CD4-positive, CD25-positive, alpha-beta regulatory T cell (primary cell): ENCODE results near the gene CD81. TPM values are rescaled to one million over a fixed set of nuclear protein-coding genes. Genes with fewer than 3 reads are reported as not detected.
A peak's percentile ranks its signal among the peaks of the same experiment; 100 is the strongest.

ENCODE experiments used
- ATAC-seq, 2 donors: fragments of 150-1000 bp; cut with Tn5 transposase; one replicate each; pipeline ENCODE4 v1.10.0; 2021; ENCODE audit warnings: low read depth in 2 of 2, moderate number of reproducible peaks in 2 of 2, moderate library complexity in 1 of 2
- DNase-seq, 3 donors: peaks; one replicate each; pipeline versions ENCODE4 v3.0.0 to v3.0.0-alpha.2; 2012 to 2022; ENCODE audit warnings: mixed read lengths in 1 of 3
- H3K27ac ChIP-seq: one replicate; pipeline ENCODE4 v1.7.0; 2013; ENCODE audit warnings: mild to moderate bottlenecking, low read length; ENCODE audit not compliant: insufficient read depth, poor library complexity, severe bottlenecking
- H3K27me3 ChIP-seq: one replicate; pipeline ENCODE4 v1.7.0; 2013; ENCODE audit warnings: low read length; ENCODE audit not compliant: control insufficient read depth, insufficient read depth
- H3K36me3 ChIP-seq: one replicate; pipeline ENCODE4 v1.7.0; 2013; ENCODE audit warnings: mild to moderate bottlenecking, low read length, moderate library complexity; ENCODE audit not compliant: control insufficient read depth, insufficient read depth
- H3K4me1 ChIP-seq: 2 replicates; pipeline ENCODE4 v1.7.0; 2013; ENCODE audit warnings: mild to moderate bottlenecking, low read length; ENCODE audit not compliant: insufficient read depth, control insufficient read depth, poor library complexity, severe bottlenecking
- H3K4me3 ChIP-seq: one replicate; pipeline ENCODE4 v1.7.0; 2013; ENCODE audit warnings: low read depth, mild to moderate bottlenecking, low read length, moderate library complexity
- H3K9me3 ChIP-seq, 2 experiments: 1 replicate in 1 of 2; 2 replicates in 1 of 2; pipeline ENCODE4 v1.7.0; 2013; ENCODE audit warnings: low read length in 2 of 2, mild to moderate bottlenecking in 1 of 2, moderate library complexity in 1 of 2; ENCODE audit not compliant: control insufficient read depth in 2 of 2
- H3K27ac Mint-ChIP-seq, 3 donors: one replicate each; pipeline ENCODE4 v1.8.0; 2020 to 2022; ENCODE audit warnings: mild to moderate bottlenecking in 3 of 3, mixed read lengths in 3 of 3, moderate library complexity in 2 of 3
- H3K27me3 Mint-ChIP-seq: one replicate; pipeline ENCODE4 v1.8.0; 2022; ENCODE audit warnings: mild to moderate bottlenecking, mixed read lengths
- H3K36me3 Mint-ChIP-seq: one replicate; pipeline ENCODE4 v1.8.0; 2020; ENCODE audit warnings: mixed read lengths
- H3K4me1 Mint-ChIP-seq, 4 donors: one replicate each; pipeline ENCODE4 v1.8.0; 2020 to 2022; ENCODE audit warnings: mixed read lengths in 4 of 4, mild to moderate bottlenecking in 1 of 4
- H3K4me3 Mint-ChIP-seq, 4 donors: one replicate each; pipeline ENCODE4 v1.8.0; 2020 to 2022; ENCODE audit warnings: mild to moderate bottlenecking in 4 of 4, mixed read lengths in 4 of 4, moderate library complexity in 3 of 4
- H3K9me3 Mint-ChIP-seq, 7 donors: one replicate each; pipeline ENCODE4 v1.8.0; 2020 to 2022; ENCODE audit warnings: mixed read lengths in 7 of 7, mild to moderate bottlenecking in 3 of 7, moderate library complexity in 2 of 7
- polyA plus RNA-seq, 4 donors: library from polyadenylated mRNA; unstranded; fragments of 300-500 nt; fragmentation: Illumina TruSeq; gene quantifications; one replicate each; pipeline ENCODE4 v1.2.3, GENCODE V29; 2021
- total RNA-seq: library from RNA; stranded (reverse); gene quantifications from one replicate; pipeline ENCODE4 v1.2.3, GENCODE V29; 2022

Gene CD81
- total and polyA plus RNA-seq, 5 donors from 2014 or later: 13.2 to 156 (median 17.1) TPM

DNA sequence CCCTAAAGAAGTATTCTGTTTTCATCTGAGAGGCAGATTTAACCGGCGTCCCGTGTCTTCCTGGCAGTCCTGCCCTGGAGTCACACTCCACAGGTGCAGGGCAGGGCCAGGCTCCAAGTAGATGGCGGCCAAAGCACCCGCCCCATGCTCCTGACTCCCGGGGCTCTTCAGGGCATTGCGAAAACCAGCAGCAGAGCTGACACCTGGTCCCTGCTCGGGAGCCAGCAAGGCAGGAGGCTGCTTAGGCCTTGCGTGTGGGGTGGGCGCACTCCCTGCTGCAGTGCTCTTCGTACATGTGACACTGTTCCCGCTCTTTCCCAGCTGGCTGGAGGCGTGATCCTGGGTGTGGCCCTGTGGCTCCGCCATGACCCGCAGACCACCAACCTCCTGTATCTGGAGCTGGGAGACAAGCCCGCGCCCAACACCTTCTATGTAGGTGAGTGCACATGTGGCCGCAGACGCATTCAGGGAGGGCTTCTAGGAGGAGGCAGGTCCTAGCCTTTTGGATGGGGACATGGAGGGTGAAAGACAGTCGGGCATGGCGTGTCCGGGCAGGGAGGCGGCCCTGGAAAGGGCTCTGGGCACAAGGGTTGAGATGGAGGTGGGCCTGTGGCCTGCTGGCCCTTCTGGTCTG lies 13.1 kb downstream of the CD81 start:
- H3K36me3 ChIP-seq: no peaks in the 10 kb centered on the region
- no peak overlapping the region for H3K4me3 ChIP-seq
- H3K27me3 ChIP-seq: no peaks in the 10 kb centered on the region
- Mint-ChIP-seq H3K4me1 (peaks cover 0 to 39% (median 10%) of the 10 kb centered on the region in 4 donors), H3K36me3 (no peaks in the 10 kb centered on the region), H3K4me3 (peak overlapping the region in 1 of 4 donors; percentile 62), H3K9me3 (peaks cover 0 to 1% (median 0%) of the 10 kb centered on the region in 7 donors), H3K27ac (peak overlapping the region in 1 of 3 donors; percentile 48), H3K27me3 (no peaks in the 10 kb centered on the region)
- H3K4me1 ChIP-seq: peaks cover 26% of the 10 kb centered on the region
- DNase-seq (no peak), ATAC-seq (no peak)
- H3K27ac ChIP-seq: no peak overlapping the region
- H3K9me3 ChIP-seq: no peaks in the 10 kb centered on the region

DNA sequence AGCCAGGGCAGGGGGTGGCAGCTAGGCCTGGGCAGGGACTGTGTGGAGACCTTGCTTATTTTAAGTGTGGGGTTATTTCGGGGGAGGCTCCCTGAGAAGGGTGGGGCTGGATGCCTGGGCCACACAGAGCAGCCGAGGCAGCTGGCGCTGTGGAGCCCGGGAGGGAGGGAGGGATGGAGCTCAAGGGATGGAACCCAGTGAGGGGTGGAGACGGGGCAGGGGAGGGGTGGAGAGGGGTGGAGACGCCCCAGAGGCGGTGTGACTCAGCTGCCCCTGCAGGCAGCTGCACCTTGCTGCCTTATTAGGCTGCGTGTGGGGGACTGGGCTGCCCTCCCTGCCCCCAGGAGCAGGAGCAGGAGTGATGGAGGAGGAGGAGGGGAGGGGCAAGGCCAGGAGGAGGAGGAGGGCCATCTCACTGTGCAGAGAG lies 13.6 kb downstream of the CD81 start:
- H3K36me3 ChIP-seq: no peaks in the 10 kb centered on the region
- H3K4me1 ChIP-seq: peaks cover 24% of the 10 kb centered on the region
- no peak overlapping the region for H3K4me3 ChIP-seq
- ATAC-seq (no peak), DNase-seq (no peak)
- no peaks in the 10 kb centered on the region for H3K36me3 Mint-ChIP-seq
- peaks cover 0 to 34% (median 7%) of the 10 kb centered on the region in 4 donors for H3K4me1 Mint-ChIP-seq
- peaks cover 0 to 1% (median 0%) of the 10 kb centered on the region in 7 donors for H3K9me3 Mint-ChIP-seq
- H3K27ac ChIP-seq: no peak overlapping the region
- H3K4me3 Mint-ChIP-seq: peak overlapping the region in 1 of 4 donors; percentile 30
- no peaks in the 10 kb centered on the region for H3K27me3 ChIP-seq
- peak overlapping the region in 1 of 3 donors; percentile 14 for H3K27ac Mint-ChIP-seq
- no peaks in the 10 kb centered on the region for H3K9me3 ChIP-seq
- H3K27me3 Mint-ChIP-seq: no peaks in the 10 kb centered on the region

DNA sequence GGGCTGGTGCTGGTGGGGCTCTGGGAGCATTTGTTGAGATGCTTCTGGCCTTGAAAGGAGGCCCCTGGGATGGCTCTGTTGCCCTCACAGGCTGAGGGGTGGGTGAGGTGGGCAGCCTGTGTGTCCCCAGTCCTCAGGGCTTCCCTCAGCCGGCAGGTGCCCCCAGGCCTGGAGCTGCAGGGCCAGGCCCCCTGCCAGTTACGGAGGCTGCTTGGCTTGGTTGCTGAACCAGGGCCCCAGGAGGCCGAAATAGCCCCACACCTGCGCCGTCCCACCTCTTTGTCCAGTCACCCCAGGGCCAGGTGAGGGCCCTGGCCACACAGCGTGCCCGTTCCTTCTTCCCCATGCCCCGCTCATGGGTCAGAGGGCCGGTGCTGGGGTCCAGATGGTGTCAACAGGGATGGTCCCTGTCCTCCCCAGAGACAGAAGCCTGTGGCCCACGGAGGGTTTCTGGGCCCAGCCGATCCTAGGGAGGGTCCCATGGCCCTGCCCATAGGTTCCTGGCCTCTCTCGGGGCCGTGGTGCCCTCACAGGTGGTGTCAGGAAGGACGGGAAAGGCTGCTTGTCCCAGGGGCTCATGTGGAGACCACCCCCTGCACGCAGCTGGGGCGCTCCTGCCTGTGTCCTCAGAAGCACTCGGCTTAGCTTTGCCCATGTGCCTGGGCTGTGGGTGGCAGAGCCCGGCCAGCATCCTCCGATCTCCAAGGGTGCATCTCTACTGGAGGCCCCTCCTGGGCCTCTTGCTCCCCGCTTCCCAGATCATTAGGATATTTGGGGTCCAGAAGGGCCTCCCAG lies 14.3 kb downstream of the CD81 start:
- H3K27ac Mint-ChIP-seq: no peak overlapping the region
- ATAC-seq (no peak), DNase-seq (no peak)
- H3K4me1 Mint-ChIP-seq: peaks cover 0 to 28% (median 2%) of the 10 kb centered on the region in 4 donors
- H3K36me3 Mint-ChIP-seq: no peaks in the 10 kb centered on the region
- H3K36me3 ChIP-seq: peaks cover 2% of the 10 kb centered on the region
- no peaks in the 10 kb centered on the region for H3K9me3 Mint-ChIP-seq
- no peaks in the 10 kb centered on the region for H3K27me3 ChIP-seq
- no peaks in the 10 kb centered on the region for H3K9me3 ChIP-seq
- no peak overlapping the region for H3K4me3 ChIP-seq
- no peaks in the 10 kb centered on the region for H3K27me3 Mint-ChIP-seq
- no peak overlapping the region for H3K4me3 Mint-ChIP-seq
- peaks cover 17% of the 10 kb centered on the region for H3K4me1 ChIP-seq
- no peak overlapping the region for H3K27ac ChIP-seq

DNA sequence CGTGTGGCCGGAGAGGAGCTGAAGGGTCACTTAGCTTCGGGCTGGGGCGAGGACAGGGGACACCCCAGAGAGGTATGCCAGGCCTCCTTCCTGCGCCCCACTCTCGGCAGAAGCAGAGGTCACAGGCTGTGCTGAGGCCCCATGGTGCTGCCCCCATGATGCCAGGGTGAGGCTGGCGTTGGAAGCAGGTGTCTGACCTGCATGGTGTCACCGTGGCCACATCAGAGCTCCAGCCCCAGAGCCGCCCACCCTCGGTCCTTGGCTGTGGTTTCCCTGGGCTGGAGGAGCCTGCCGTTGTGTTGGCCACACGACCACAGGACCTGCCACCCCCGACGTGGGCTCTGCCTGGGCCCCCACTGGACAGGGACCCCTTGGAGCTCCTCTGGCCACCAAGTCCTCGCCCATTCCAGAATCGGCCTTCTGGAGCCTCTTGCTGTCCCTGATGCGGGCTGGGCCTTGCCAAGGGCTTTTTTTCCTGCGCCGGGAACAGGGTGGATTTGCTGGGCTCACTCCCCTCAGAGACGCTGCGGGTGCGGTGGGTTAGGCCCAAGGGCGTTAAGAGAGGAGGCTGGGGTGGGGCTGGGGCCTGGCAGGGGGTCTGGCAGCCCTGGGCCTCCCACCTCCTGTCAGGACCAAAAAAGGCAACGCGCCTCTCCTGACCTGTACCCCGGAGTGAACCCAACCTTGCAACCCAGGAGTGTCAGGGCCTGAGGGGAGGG lies 15.3 kb downstream of the CD81 start:
- Histone ChIP-seq H3K4me3 (no peak overlapping the region), H3K4me1 (peaks cover 7% of the 10 kb centered on the region), H3K27ac (no peak overlapping the region), H3K9me3 (no peaks in the 10 kb centered on the region), H3K27me3 (no peaks in the 10 kb centered on the region), H3K36me3 (peaks cover 2% of the 10 kb centered on the region)
- Mint-ChIP-seq H3K4me3 (no peak overlapping the region), H3K4me1 (peaks cover 0 to 20% (median 2%) of the 10 kb centered on the region in 4 donors), H3K27ac (no peak overlapping the region), H3K36me3 (peaks cover 3% of the 10 kb centered on the region), H3K9me3 (no peaks in the 10 kb centered on the region), H3K27me3 (no peaks in the 10 kb centered on the region)
- ATAC-seq (no peak), DNase-seq (no peak)

DNA sequence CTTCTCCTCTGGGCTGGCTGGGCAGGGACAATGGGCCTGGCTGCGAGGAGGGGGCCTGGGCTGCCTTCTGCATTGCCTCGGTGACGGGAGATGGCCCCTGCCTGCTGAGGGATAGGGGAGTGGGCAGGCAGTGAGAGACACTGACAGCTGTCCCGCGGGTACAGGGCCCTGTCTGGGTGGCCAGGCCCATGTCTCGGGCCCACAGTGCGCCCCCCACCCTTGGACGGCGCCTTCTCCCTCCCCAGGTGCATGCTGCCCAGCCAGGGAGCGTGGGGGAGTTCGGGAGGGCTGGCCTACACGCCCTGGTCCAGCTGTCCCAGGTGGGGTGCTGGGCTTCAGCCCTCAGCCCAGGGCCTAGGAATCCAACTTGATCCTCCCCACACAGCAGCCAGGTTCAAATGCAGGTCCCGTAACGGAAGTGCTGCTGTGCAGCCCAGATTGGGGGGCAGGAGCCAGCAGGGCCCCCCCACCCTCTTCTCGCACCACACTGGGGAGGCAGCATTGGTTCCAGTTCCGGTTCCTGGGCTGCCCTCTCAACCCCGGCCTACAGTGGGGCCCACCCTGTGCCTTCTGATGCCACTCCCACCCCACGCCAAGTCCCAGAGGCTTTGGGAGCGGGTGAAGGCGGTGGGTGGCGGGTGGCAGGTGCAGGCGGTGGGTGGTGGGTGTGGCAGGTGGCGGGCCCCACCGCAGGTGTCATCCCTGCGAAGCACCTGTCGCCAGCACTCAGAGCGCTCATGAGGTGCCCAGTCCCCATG lies 16.2 kb downstream of the CD81 start:
- H3K9me3 ChIP-seq: no peaks in the 10 kb centered on the region
- Mint-ChIP-seq H3K4me3 (no peak overlapping the region), H3K27me3 (no peaks in the 10 kb centered on the region), H3K9me3 (no peaks in the 10 kb centered on the region), H3K27ac (no peak overlapping the region), H3K4me1 (peaks cover 0 to 15% (median 4%) of the 10 kb centered on the region in 4 donors), H3K36me3 (peaks cover 3% of the 10 kb centered on the region)
- DNase-seq (no peak), ATAC-seq (no peak)
- H3K4me3 ChIP-seq: no peak overlapping the region
- H3K27ac ChIP-seq: no peak overlapping the region
- no peaks in the 10 kb centered on the region for H3K27me3 ChIP-seq
- H3K4me1 ChIP-seq: peaks cover 4% of the 10 kb centered on the region
- peaks cover 2% of the 10 kb centered on the region for H3K36me3 ChIP-seq

DNA sequence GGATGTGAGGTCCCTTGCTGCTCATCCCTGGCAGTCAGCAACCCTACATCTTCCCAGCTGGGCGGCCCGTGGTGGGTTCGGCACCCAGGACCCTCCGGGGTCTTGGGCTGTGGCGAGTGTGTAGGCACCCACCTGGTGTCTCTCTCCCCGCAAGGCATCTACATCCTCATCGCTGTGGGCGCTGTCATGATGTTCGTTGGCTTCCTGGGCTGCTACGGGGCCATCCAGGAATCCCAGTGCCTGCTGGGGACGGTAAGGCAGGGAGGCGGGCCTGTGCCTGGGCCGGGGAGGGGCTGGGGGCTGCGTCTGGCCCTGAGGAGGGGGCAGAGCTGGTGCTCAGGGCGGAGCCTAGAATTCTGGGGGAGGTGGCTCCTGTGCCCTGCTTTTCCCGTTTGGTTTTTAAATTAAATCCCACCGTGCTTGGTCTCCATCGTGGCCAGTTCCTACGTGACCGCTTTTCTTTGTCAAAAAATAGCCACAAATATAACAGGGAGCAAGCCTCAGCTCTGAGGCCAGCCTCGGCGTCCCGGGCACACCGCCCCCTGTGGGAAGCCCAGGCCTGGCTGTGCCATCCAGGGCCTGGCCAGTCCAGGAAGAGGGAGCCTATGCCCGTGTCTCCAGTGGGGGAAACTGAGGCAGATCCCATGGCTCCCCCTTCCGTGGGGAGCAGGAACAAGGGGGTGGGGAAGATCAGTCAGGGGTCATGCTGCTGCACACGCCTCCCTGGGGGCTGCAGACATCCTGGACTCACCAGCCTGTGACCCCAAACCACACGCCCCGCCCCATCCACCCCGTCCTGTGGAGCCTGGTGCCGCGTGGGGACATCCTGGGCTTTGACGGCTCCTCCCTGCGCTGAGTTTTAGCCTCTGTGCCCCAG lies 17.1 kb downstream of the CD81 start:
- DNase-seq (no peak), ATAC-seq (no peak)
- Histone ChIP-seq H3K4me3 (no peak overlapping the region), H3K9me3 (no peaks in the 10 kb centered on the region), H3K36me3 (peaks cover 2% of the 10 kb centered on the region), H3K27ac (no peak overlapping the region), H3K27me3 (no peaks in the 10 kb centered on the region), H3K4me1 (peaks cover 3% of the 10 kb centered on the region)
- H3K9me3 Mint-ChIP-seq: no peaks in the 10 kb centered on the region
- peaks cover 0 to 12% (median 6%) of the 10 kb centered on the region in 4 donors for H3K4me1 Mint-ChIP-seq
- peaks cover 3% of the 10 kb centered on the region for H3K36me3 Mint-ChIP-seq
- no peak overlapping the region for H3K27ac Mint-ChIP-seq
- no peaks in the 10 kb centered on the region for H3K27me3 Mint-ChIP-seq
- H3K4me3 Mint-ChIP-seq: no peak overlapping the region

DNA sequence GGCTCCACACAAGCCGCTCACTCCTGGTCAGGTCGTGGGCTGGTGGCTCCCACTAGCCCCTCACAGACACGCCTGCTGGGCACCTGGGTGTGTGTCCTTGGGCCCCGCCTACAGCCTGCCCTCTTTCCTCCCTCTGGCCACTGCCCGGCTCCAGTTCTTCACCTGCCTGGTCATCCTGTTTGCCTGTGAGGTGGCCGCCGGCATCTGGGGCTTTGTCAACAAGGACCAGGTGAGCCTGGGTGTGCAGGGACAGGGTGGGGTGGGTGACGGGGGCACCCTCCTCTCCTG lies 17.7 kb downstream of the CD81 start:
- H3K9me3 ChIP-seq: no peaks in the 10 kb centered on the region
- no peak overlapping the region for H3K4me3 ChIP-seq
- peaks cover 7% of the 10 kb centered on the region for H3K4me1 ChIP-seq
- peaks cover 0 to 8% (median 4%) of the 10 kb centered on the region in 4 donors for H3K4me1 Mint-ChIP-seq
- DNase-seq (no peak), ATAC-seq (no peak)
- peaks cover 3% of the 10 kb centered on the region for H3K36me3 Mint-ChIP-seq
- peak overlapping the region in 1 of 3 donors; percentile 48 for H3K27ac Mint-ChIP-seq
- peaks cover 2% of the 10 kb centered on the region for H3K36me3 ChIP-seq
- H3K27me3 Mint-ChIP-seq: no peaks in the 10 kb centered on the region
- no peak overlapping the region for H3K27ac ChIP-seq
- H3K4me3 Mint-ChIP-seq: no peak overlapping the region
- no peaks in the 10 kb centered on the region for H3K9me3 Mint-ChIP-seq
- no peaks in the 10 kb centered on the region for H3K27me3 ChIP-seq
